GM23338 (cell line): ENCODE results near the gene CDHR3. TPM values are rescaled to one million over a fixed set of nuclear protein-coding genes. Genes with fewer than 3 reads are reported as not detected.

ENCODE experiments used
- ATAC-seq: fragments of 200-7000 bp; cut with Tn5 transposase; 3 replicates; pipeline ENCODE4 v1.9.1; 2020
- DNase-seq: peaks from one replicate; pipeline ENCODE4 v3.0.0-alpha.2; 2015; ENCODE audit warnings: low spot score
- H2AFZ ChIP-seq: fragments of 200-600 bp; sonication (generic); 2 replicates; pipeline ENCODE4 v1.8.0; 2016; ENCODE audit warnings: antibody characterized with exemption, mild to moderate bottlenecking, moderate library complexity
- H3F3A ChIP-seq: fragments of 200-600 bp; sonication (generic); replicated peaks from 2 replicates; pipeline ENCODE4 v1.8.0; 2017; ENCODE audit warnings: antibody characterized with exemption, mixed run types, low read depth
- H3K27ac ChIP-seq: fragments of 200-600 bp; sonication (generic); 2 replicates; pipeline ENCODE4 v1.6.1; 2016; ENCODE audit warnings: low read depth
- H3K27me3 ChIP-seq: fragments of 200-600 bp; sonication (generic); 2 replicates; pipeline ENCODE4 v1.8.0; 2016; ENCODE audit warnings: mild to moderate bottlenecking, mixed run types, moderate library complexity; ENCODE audit not compliant: insufficient read depth
- H3K36me3 ChIP-seq: fragments of 200-600 bp; sonication (generic); 2 replicates; pipeline ENCODE4 v1.8.0; 2016; ENCODE audit warnings: mild to moderate bottlenecking; ENCODE audit not compliant: insufficient read depth
- H3K4me1 ChIP-seq: fragments of 200-600 bp; sonication (generic); 2 replicates; pipeline ENCODE4 v1.8.0; 2016; ENCODE audit warnings: mild to moderate bottlenecking, moderate library complexity; ENCODE audit not compliant: insufficient read depth
- H3K4me2 ChIP-seq: fragments of 200-600 bp; sonication (generic); 2 replicates; pipeline ENCODE4 v1.7.1; 2017; ENCODE audit warnings: mixed run types
- H3K4me3 ChIP-seq: fragments of 200-600 bp; sonication (generic); 2 replicates; pipeline ENCODE4 v1.6.1; 2016; ENCODE audit warnings: mixed run types
- H3K79me2 ChIP-seq: fragments of 200-600 bp; sonication (generic); replicated peaks from 2 replicates; pipeline ENCODE4 v1.8.0; 2017; ENCODE audit warnings: mild to moderate bottlenecking; ENCODE audit not compliant: insufficient read depth
- H3K9me2 ChIP-seq: fragments of 200-600 bp; sonication (generic); 2 replicates; pipeline ENCODE4 v1.8.0; 2017; ENCODE audit not compliant: insufficient read depth
- H4K20me1 ChIP-seq: fragments of 200-600 bp; sonication (generic); replicated peaks from 2 replicates; pipeline ENCODE4 v1.8.0; 2017; ENCODE audit warnings: mild to moderate bottlenecking; ENCODE audit not compliant: insufficient read depth
- H3K27ac Mint-ChIP-seq: 2 replicates; pipeline ENCODE4 v1.8.0; 2020; ENCODE audit warnings: inconsistent platforms, mild to moderate bottlenecking, moderate library complexity, mixed read lengths
- H3K27me3 Mint-ChIP-seq: 3 replicates; pipeline ENCODE4 v1.8.0; 2022; ENCODE audit warnings: low read depth, mild to moderate bottlenecking, moderate library complexity, mixed read lengths, inconsistent platforms; ENCODE audit not compliant: insufficient read depth, poor library complexity
- H3K36me3 Mint-ChIP-seq: 3 replicates; pipeline ENCODE4 v1.8.0; 2021; ENCODE audit warnings: low read depth, mild to moderate bottlenecking, inconsistent platforms, moderate library complexity, mixed read lengths
- H3K4me1 Mint-ChIP-seq: 3 replicates; pipeline ENCODE4 v1.8.0; 2020; ENCODE audit warnings: mild to moderate bottlenecking, inconsistent platforms, mixed read lengths
- H3K4me3 Mint-ChIP-seq: 3 replicates; pipeline ENCODE4 v1.8.0; 2021; ENCODE audit warnings: moderate library complexity, mild to moderate bottlenecking, inconsistent platforms, mixed read lengths
- H3K9me3 Mint-ChIP-seq: 3 replicates; pipeline ENCODE4 v1.8.0; 2020; ENCODE audit warnings: moderate library complexity, mild to moderate bottlenecking, inconsistent platforms, mixed read lengths
- EZH2 ChIP-seq: fragments of 200-600 bp; sonication (generic); IDR thresholded peaks from one replicate; pipeline ENCODE4 v1.8.0; 2017; ENCODE audit warnings: antibody characterized with exemption, mild to moderate bottlenecking, low read depth; ENCODE audit not compliant: unreplicated experiment
- POLR2AphosphoS5 ChIP-seq: IDR thresholded peaks from 2 replicates; pipeline ENCODE4 v1.6.1; 2016; ENCODE audit warnings: antibody characterized with exemption, low read depth
- REST ChIP-seq: IDR thresholded peaks from one replicate; pipeline ENCODE4 v1.6.1; 2018; ENCODE audit warnings: antibody characterized with exemption; ENCODE audit not compliant: unreplicated experiment
- STAT1 ChIP-seq: IDR thresholded peaks from one replicate; pipeline ENCODE4 v1.6.1; 2016; ENCODE audit warnings: antibody characterized with exemption; ENCODE audit not compliant: unreplicated experiment
- ZNF331 ChIP-seq: fragments of 250-450 bp; sonication (Bioruptor Pico); IDR thresholded peaks from 2 replicates; pipeline ENCODE4 v1.5.0; 2020; ENCODE audit warnings: low read depth, mild to moderate bottlenecking, moderate library complexity
- ZNF462 ChIP-seq: fragments of 250-450 bp; sonication (Bioruptor Pico); IDR thresholded peaks from 2 replicates; pipeline ENCODE4 v1.5.0; 2020; ENCODE audit warnings: mild to moderate bottlenecking, moderate library complexity
- polyA plus RNA-seq: library from polyadenylated mRNA; unstranded; fragments of >200 nt; fragmentation: Nextera tagmentation; extraction: Ambion mirVana; gene quantifications from 2 replicates; pipeline ENCODE4 v1.2.1, GENCODE V29; 2016
- total RNA-seq: library from RNA; depleted of rRNA; stranded (reverse); fragments of >200 nt; shearing (Covaris generic); gene quantifications from 2 replicates; pipeline ENCODE4 v1.2.3, GENCODE V29; 2014

Gene CDHR3
- total and polyA plus RNA-seq, 2 experiments from 2014 or later, result 5.1 to 12.2 TPM

- no peak for TF ChIP-seq REST
- no peak for TF ChIP-seq POLR2AphosphoS5
- no peak for TF ChIP-seq ZNF331
- TF ChIP-seq ZNF462 (CRISPR knock-in tag), result no peak
Observed at GRCh38 chr7:105913947-105914346, 49.1 kb upstream of the CDHR3 start (continued).

- Histone ChIP-seq H3K4me3 (no peak overlapping the region), H4K20me1 (no peaks in the 10 kb centered on the region; the same call in 1 of the 2 replicates), H3K4me2 (no peak overlapping the region), H3K4me1 (no peaks in the 10 kb centered on the region), H3K27me3 (no peaks in the 10 kb centered on the region), H3K9me2 (peaks cover 4% of the 10 kb centered on the region; the same call in 1 of the 2 replicates), H3K79me2 (no peaks in the 10 kb centered on the region), H3F3A (no peaks in the 10 kb centered on the region), H3K27ac (no peak overlapping the region), H2AFZ (no peak overlapping the region), H3K36me3 (no peaks in the 10 kb centered on the region; the same call in 1 of the 2 replicates)
- Mint-ChIP-seq H3K9me3 (no peaks in the 10 kb centered on the region), H3K36me3 (peaks cover 30% of the 10 kb centered on the region), H3K4me1 (0 out of 3 replicates have a peak, but pooled peaks cover 2% of the 10 kb centered on the region), H3K4me3 (no peak overlapping the region), H3K27ac (no peak overlapping the region), H3K27me3 (peaks cover 3% of the 10 kb centered on the region)
- DNase-seq (no peak), ATAC-seq (no peak)
- TF ChIP-seq EZH2 (no peak), ZNF462 (CRISPR knock-in tag) (no peak), STAT1 (no peak)
Observed at GRCh38 chr7:105916603-105917002, 46.5 kb upstream of the CDHR3 start.
